ENCODE data around the gene RIMOC1.

GRCh38 chr5:41876678-41877077 lies 27.5 kb upstream of the RIMOC1 start:
- TF ChIP-seq CTCF (IDR thresholded peaks at IDR 0.05; ENCODE audit: control extremely low read depth in 1 of 3, insufficient read depth in 1 of 3, low read depth in 1 of 3, low read length in 3 of 3) = no peak
- TF ChIP-seq JUND (IDR thresholded peaks at IDR 0.05; ENCODE audit: low read length) = no peak
- TF ChIP-seq EP300 (IDR thresholded peaks at IDR 0.05; ENCODE audit: borderline replicate concordance in 1 of 2, low read depth in 2 of 2, low read length in 2 of 2) = no peak
- TF ChIP-seq RXRA (IDR thresholded peaks at IDR 0.05; ENCODE audit: insufficient read depth, low read depth, low read length) = no peak
- no peak for TF ChIP-seq CEBPB (IDR thresholded peaks at IDR 0.05; ENCODE audit: low read depth, low read length)
- no peak for TF ChIP-seq ATF3 (IDR thresholded peaks at IDR 0.05; ENCODE audit: insufficient read depth, low read depth, low read length)
- no peak for TF ChIP-seq CBX8 (IDR thresholded peaks at IDR 0.05; ENCODE audit: borderline replicate concordance, low read depth, low read length)
- no peak for TF ChIP-seq JUN (IDR thresholded peaks at IDR 0.05; ENCODE audit: low read depth, low read length)
- no peak for TF ChIP-seq SAP30 (IDR thresholded peaks at IDR 0.05; ENCODE audit: insufficient read depth, insufficient replicate concordance, low read length)
- no peak for TF ChIP-seq POLR2A (IDR thresholded peaks at IDR 0.05; ENCODE audit: control extremely low read depth in 1 of 2, low read depth in 2 of 2, low read length in 2 of 2)
- TF ChIP-seq ZNF274 (IDR thresholded peaks at IDR 0.05; ENCODE audit: borderline replicate concordance, extremely low read depth, low read length) = no peak
- TF ChIP-seq SP1 (IDR thresholded peaks at IDR 0.05; ENCODE audit: low read depth, low read length) = no peak
- no peak for TF ChIP-seq POLR2AphosphoS5 (IDR thresholded peaks at IDR 0.05; ENCODE audit: low read depth, low read length)

Measured in H1 (cell line).